Cardiac muscle cell (in vitro differentiated cells and primary cell): ENCODE results near the gene LAG3. TPM values are rescaled to one million over a fixed set of nuclear protein-coding genes. Genes with fewer than 3 reads are reported as not detected.

Source experiments
- DNase-seq, 2 donors: peaks; one replicate each; pipeline versions ENCODE4 v3.0.0 to v3.0.0-alpha.2; 2010 to 2017; ENCODE audit warnings: low read depth in 1 of 2, low spot score in 1 of 2
- H3K27ac ChIP-seq: fragments of 200-600 bp; sonication (generic); 2 replicates; pipeline ENCODE4 v1.5.1; 2016
- H3K27me3 ChIP-seq: fragments of 200-600 bp; sonication (generic); 2 replicates; pipeline ENCODE4 v1.6.0; 2016; ENCODE audit warnings: control low read depth
- H3K36me3 ChIP-seq: fragments of 200-600 bp; sonication (generic); 2 replicates; pipeline ENCODE4 v1.5.1; 2016; ENCODE audit warnings: control low read depth
- H3K4me1 ChIP-seq: fragments of 200-600 bp; sonication (generic); 2 replicates; pipeline ENCODE4 v1.8.1; 2017; ENCODE audit warnings: low read depth, mild to moderate bottlenecking, mixed run types
- H3K4me3 ChIP-seq: fragments of 200-600 bp; sonication (generic); 2 replicates; pipeline ENCODE4 v1.5.1; 2016; ENCODE audit warnings: mild to moderate bottlenecking
- H3K9me3 ChIP-seq: fragments of 200-600 bp; sonication (generic); 2 replicates; pipeline ENCODE4 v1.5.1; 2017; ENCODE audit warnings: low read depth, mild to moderate bottlenecking, control low read depth
- polyA plus RNA-seq: library from polyadenylated mRNA; unstranded; fragments of >200 nt; fragmentation: Nextera tagmentation; extraction: Ambion mirVana; gene quantifications from 2 replicates; pipeline ENCODE4 v1.2.1, GENCODE V29; 2016
- total RNA-seq: library from RNA; depleted of rRNA; stranded (reverse); fragments of >200 nt; gene quantifications from 2 replicates; pipeline ENCODE4 v1.2.3, GENCODE V29; 2016
- TF ChIP-seq, protein P1 (sequence below): IDR thresholded peaks from 2 replicates; pipeline ENCODE4 v1.5.1; 2012; ENCODE audit warnings: low read depth, mild to moderate bottlenecking, low read length

Gene LAG3
- total and polyA plus RNA-seq, 2 experiments from 2014 or later, result 0.15 TPM; not detected in 1

- Histone ChIP-seq H3K27ac (no peak overlapping the region), H3K4me3 (no peak overlapping the region), H3K9me3 (no peaks in the 10 kb centered on the region), H3K4me1 (peaks cover 11% of the 10 kb centered on the region), H3K27me3 (no peaks in the 10 kb centered on the region), H3K36me3 (no peaks in the 10 kb centered on the region)
- TF ChIP-seq, protein P1, sequence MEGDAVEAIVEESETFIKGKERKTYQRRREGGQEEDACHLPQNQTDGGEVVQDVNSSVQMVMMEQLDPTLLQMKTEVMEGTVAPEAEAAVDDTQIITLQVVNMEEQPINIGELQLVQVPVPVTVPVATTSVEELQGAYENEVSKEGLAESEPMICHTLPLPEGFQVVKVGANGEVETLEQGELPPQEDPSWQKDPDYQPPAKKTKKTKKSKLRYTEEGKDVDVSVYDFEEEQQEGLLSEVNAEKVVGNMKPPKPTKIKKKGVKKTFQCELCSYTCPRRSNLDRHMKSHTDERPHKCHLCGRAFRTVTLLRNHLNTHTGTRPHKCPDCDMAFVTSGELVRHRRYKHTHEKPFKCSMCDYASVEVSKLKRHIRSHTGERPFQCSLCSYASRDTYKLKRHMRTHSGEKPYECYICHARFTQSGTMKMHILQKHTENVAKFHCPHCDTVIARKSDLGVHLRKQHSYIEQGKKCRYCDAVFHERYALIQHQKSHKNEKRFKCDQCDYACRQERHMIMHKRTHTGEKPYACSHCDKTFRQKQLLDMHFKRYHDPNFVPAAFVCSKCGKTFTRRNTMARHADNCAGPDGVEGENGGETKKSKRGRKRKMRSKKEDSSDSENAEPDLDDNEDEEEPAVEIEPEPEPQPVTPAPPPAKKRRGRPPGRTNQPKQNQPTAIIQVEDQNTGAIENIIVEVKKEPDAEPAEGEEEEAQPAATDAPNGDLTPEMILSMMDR, result no peak
- DNase-seq, result no peak
Measured at GRCh38 chr12:6784761-6785160, 12.4 kb downstream of the LAG3 start.

DNA sequence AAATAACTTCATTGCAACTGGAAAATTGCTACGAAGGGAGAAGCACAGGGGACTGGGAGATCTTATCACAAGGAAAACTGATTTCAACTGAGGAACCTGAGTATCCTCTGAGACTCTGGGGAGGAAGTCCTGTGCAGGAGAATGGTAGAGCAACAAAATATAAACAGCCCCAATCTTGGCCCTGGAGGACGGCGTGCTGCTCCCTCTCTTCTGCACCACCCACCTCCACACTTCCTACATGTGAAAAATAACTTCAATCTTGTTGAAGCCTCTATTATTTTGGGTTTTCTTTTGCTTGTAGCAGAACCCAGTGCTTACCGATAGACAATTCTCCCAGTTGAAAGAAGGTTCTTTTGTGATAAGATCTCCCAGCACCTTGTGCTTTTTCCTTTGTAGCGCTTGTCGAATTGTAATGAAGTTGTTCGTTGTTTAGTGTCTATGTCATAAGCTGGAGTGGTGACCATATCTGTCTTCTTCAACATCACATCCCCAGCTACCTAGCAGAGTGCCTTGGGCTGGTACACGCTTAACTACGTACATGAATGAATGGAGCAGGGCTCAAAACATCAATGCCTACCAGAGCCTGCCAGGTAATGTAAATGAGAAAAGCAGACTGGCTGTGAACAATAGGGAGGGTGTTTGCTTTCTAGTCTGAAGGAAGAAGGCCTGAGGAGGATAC lies 14.2 kb downstream of the LAG3 start:
- no peak for DNase-seq
- peaks cover 11% of the 10 kb centered on the region for H3K4me1 ChIP-seq
- TF ChIP-seq, protein P1, result no peak

GRCh38 chr12:6787309-6787708 lies 15.0 kb downstream of the LAG3 start:
- no peak overlapping the region for H3K27ac ChIP-seq
- no peaks in the 10 kb centered on the region for H3K9me3 ChIP-seq

More for the DNA sequence above, 14.2 kb downstream of the LAG3 start:
- no peak overlapping the region for H3K27ac ChIP-seq
- H3K36me3 ChIP-seq, result no peaks in the 10 kb centered on the region
- H3K4me3 ChIP-seq, result no peak overlapping the region
- no peaks in the 10 kb centered on the region for H3K27me3 ChIP-seq
- H3K9me3 ChIP-seq, result no peaks in the 10 kb centered on the region

GRCh38 chr12:6788972-6789924 lies 16.9 kb downstream of the LAG3 start, which contains the start of gene CD4:
Gene CD4 (plus strand): TSS chr12:6789528. CDS start chr12:6800139, 10,611 bp downstream.
- H3K4me1 ChIP-seq, result peaks cover 9% of the 10 kb centered on the region
- no peaks in the 10 kb centered on the region for H3K9me3 ChIP-seq
- no peak within 1 kb of the TSS for H3K4me3 ChIP-seq
- no peaks in the 10 kb centered on the region for H3K27me3 ChIP-seq
- H3K27ac ChIP-seq, result no peak within 1 kb of the TSS
- H3K36me3 ChIP-seq, result no peaks in the 10 kb centered on the region
- DNase-seq, result no peak
- TF ChIP-seq, protein P1, result no peak

More at GRCh38 chr12:6787309-6787708, 15.0 kb downstream of the LAG3 start:
- H3K27me3 ChIP-seq, result no peaks in the 10 kb centered on the region
- H3K4me1 ChIP-seq, result peaks cover 14% of the 10 kb centered on the region
- H3K4me3 ChIP-seq, result no peak overlapping the region
- TF ChIP-seq, protein P1, result no peak
- no peak for DNase-seq
- no peaks in the 10 kb centered on the region for H3K36me3 ChIP-seq

- DNase-seq, result no peak
- no peak overlapping the region for H3K27ac ChIP-seq
- TF ChIP-seq, protein P1, result no peak
Measured at GRCh38 chr12:6790496-6791150, 18.3 kb downstream of the LAG3 start.

More at GRCh38 chr12:6790496-6791150, 18.3 kb downstream of the LAG3 start:
- peaks cover 9% of the 10 kb centered on the region for H3K4me1 ChIP-seq
- H3K4me3 ChIP-seq, result no peak overlapping the region
- H3K36me3 ChIP-seq, result no peaks in the 10 kb centered on the region
- H3K27me3 ChIP-seq, result no peaks in the 10 kb centered on the region
- no peaks in the 10 kb centered on the region for H3K9me3 ChIP-seq
